Keratinocyte (primary cell): Measurements from ENCODE around the gene CNPY1.

Experiments
- EZH2 ChIP-seq: IDR thresholded peaks from one replicate; pipeline ENCODE4 v1.6.1; 2012; ENCODE audit warnings: inconsistent platforms, mild to moderate bottlenecking, low read length, moderate library complexity
- TF ChIP-seq, protein P1 (sequence below), 3 experiments: IDR thresholded peaks in 1 of 3; conservative IDR thresholded peaks in 1 of 3; optimal IDR thresholded peaks in 1 of 3; 2 replicates in 2 of 3; 3 replicates in 1 of 3; pipeline versions ENCODE3 to v1.5.1; 2011; ENCODE audit warnings: low read length in 3 of 3, mild to moderate bottlenecking in 3 of 3, moderate library complexity in 2 of 3, control low read depth in 1 of 3, inconsistent platforms in 1 of 3; ENCODE audit not compliant: insufficient read depth in 2 of 3; ENCODE audit errors: extremely low read depth in 1 of 3

DNA sequence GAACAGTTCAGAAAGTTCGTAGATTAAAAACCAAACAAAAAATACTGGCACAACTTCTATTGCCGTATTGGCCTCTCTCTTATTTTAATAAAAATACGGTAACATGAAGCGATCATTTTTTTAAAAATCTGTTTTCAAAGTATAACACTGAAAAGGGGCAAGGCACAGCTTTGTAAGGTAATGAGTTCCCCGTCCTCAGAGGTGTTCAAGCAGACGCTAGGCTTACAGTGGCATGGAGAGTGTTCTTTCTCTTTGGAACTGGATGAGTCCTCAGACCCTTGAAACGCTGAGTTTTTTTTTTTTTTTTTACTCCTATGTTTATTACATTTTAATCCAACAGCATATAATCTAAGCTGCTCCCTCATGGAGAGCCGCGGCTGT lies 80.6 kb downstream of the CNPY1 start:
- TF ChIP-seq, protein P1, sequence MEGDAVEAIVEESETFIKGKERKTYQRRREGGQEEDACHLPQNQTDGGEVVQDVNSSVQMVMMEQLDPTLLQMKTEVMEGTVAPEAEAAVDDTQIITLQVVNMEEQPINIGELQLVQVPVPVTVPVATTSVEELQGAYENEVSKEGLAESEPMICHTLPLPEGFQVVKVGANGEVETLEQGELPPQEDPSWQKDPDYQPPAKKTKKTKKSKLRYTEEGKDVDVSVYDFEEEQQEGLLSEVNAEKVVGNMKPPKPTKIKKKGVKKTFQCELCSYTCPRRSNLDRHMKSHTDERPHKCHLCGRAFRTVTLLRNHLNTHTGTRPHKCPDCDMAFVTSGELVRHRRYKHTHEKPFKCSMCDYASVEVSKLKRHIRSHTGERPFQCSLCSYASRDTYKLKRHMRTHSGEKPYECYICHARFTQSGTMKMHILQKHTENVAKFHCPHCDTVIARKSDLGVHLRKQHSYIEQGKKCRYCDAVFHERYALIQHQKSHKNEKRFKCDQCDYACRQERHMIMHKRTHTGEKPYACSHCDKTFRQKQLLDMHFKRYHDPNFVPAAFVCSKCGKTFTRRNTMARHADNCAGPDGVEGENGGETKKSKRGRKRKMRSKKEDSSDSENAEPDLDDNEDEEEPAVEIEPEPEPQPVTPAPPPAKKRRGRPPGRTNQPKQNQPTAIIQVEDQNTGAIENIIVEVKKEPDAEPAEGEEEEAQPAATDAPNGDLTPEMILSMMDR (optimal IDR thresholded peaks at IDR 0.05 in 1 of 3, IDR thresholded peaks at IDR 0.05 in 1 of 3, conservative IDR thresholded peaks at IDR 0.05 in 1 of 3; ENCODE audit: extremely low read depth in 1 of 3, insufficient read depth in 2 of 3, low read length in 3 of 3) = no peak
- no peak for TF ChIP-seq EZH2
